Epidermal melanocyte (primary cell): ENCODE results near the gene AMZ1.
"Not testable (repeated sequence)": the region's sequence is repeated elsewhere in the genome, so short reads cannot be mapped to it uniquely, and the experiment has no call there.

ENCODE experiments used
- DNase-seq: peaks from one replicate; pipeline ENCODE4 v3.0.0; 2011; ENCODE audit warnings: low spot score; ENCODE audit not compliant: insufficient read length

The AMZ1 gene

GRCh38 chr7:2691011-2691707, 3.2 kb downstream of the AMZ1 start:
- no peak for DNase-seq

- DNase-seq, result not testable (repeated sequence)
Observed at GRCh38 chr7:2691932-2692439, 4.0 kb downstream of the AMZ1 start.

DNA sequence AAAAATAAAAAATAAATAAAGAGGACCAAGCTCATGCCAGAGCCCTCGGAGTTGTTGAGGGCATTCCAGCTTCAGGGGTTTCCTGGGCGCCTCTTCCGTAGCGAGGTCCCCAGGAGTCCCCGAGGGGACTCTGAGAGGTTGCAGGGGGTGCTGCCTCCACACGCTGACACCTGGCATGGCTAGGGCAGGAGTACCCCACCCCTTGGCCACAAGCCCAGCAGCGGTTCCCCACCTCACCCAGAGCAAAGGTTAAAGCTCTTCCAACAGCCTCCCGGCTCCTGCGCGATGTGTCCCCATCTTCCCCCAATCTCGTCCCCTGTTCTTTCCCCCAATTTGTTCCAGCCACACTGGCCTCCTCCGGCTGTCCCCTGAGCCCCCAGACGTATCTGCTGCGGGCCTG, 4.5 kb downstream of the AMZ1 start:
- DNase-seq, result no peak

DNA sequence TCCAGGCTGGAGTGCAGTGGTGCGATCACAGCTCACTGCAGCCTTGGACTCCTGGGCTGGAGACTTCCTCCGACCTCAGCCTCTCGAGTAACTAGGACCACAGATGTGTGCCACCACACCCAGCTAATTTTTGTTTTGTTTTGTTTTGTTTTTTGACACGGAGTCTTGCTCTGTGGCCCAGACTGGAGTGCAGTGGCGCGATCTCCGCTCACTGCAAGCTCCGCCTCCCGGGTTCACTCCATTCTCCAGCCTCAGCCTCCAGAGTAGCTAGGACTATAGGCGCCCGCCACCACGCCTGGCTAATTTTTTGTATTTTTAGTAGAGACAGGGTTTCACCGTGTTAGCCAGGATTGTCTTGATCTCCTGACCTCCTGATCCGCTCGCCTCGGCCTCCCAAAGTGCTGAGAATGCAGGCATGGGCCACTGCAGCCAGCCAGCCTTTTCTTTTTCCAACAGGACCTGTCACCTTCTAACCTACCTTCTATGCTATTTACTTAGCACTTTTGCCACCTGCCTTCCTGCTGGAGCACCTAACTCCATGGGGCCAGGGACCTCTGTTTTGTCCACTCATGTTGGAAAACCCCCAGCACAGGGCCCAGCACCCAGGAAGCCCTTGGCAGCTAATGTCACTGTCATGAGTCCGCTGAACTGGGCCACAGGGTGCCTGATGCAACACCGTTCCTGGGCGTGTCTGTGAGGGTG, 5.6 kb downstream of the AMZ1 start:
- not testable (repeated sequence) for DNase-seq

- DNase-seq, result not testable (repeated sequence)
Observed at GRCh38 chr7:2694122-2694436, 6.1 kb downstream of the AMZ1 start.

GRCh38 chr7:2698581-2699288, 10.7 kb downstream of the AMZ1 start:
- DNase-seq, result no peak

DNA sequence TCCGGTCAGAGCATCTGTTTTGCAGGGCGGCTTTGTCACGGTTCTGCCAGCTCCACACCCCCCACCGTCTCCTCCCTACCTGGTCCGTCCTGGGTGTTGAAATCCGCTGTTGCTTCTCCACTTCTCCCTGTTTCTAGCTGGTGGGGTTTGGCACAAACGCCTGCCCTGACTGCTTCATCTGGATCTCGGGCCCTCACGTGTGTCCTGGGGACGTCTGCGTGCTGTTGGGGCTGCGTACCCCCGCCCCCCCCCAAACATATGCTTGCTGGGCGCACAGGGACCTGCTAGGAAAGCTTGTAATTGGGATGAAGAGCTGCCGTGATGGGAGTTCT, 11.3 kb downstream of the AMZ1 start:
- no peak for DNase-seq

GRCh38 chr7:2700141-2700850, 12.3 kb downstream of the AMZ1 start:
- no peak for DNase-seq

DNA sequence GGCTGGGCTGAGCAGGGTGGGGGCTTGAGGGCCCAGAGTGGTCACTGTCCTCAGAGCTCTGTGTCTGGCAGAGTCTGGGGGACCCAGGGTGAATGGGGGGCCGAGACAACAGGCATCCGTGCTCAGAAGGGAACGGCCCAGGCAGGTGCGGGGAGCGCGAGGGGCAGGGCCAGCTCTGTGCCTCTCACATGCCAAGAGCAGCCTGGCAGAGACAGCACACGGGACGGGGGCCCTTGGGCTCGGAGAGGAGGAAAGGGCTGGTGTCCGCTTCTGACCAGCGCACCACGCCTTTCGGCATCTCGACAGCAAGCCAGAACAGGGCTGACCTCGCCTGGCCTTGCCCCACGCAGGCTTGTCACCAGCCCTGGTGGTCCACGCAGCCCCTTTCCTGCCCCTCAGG, 13.4 kb downstream of the AMZ1 start:
- no peak for DNase-seq

GRCh38 chr7:2701832-2702593, 14.0 kb downstream of the AMZ1 start:
- no peak for DNase-seq

GRCh38 chr7:2702594-2702957, 14.6 kb downstream of the AMZ1 start:
- DNase-seq, result no peak

GRCh38 chr7:2705371-2706096, 17.5 kb downstream of the AMZ1 start:
- no peak for DNase-seq

- DNase-seq, result no peak
Observed at GRCh38 chr7:2706685-2707126, 18.7 kb downstream of the AMZ1 start.

- no peak for DNase-seq
Observed at GRCh38 chr7:2707481-2707880, 19.5 kb downstream of the AMZ1 start.

- no peak for DNase-seq
Observed at GRCh38 chr7:2708041-2708440, 20.0 kb downstream of the AMZ1 start.

- no peak for DNase-seq
Observed at GRCh38 chr7:2708547-2709310, 20.7 kb downstream of the AMZ1 start.

GRCh38 chr7:2709553-2710285, 21.7 kb downstream of the AMZ1 start:
- no peak for DNase-seq

- DNase-seq, result no peak
Observed at GRCh38 chr7:2710286-2710655, 22.3 kb downstream of the AMZ1 start.

GRCh38 chr7:2710901-2711551, 23.0 kb downstream of the AMZ1 start:
- DNase-seq, result no peak
